ENCODE results near the gene ONECUT3. TPM values are rescaled to one million over a fixed set of nuclear protein-coding genes. Genes with fewer than 3 reads are reported as not detected.

ONECUT3 gene
- total RNA-seq, 6 experiments from 2014 or later, result not detected

- H3K27me3 ChIP-seq, result peaks cover 4 to 60% of the 10 kb centered on the region in 2 donors
- H3K4me1 ChIP-seq, result peaks cover 0 to 14% (median 0%) of the 10 kb centered on the region in 4 donors
- ATAC-seq, result no peak
- no peaks in the 10 kb centered on the region for H3K36me3 ChIP-seq
- H3K27ac ChIP-seq, result no peak overlapping the region
- no peaks in the 10 kb centered on the region for H3K9me3 ChIP-seq
- TF ChIP-seq CTCF (IDR thresholded peaks at IDR 0.05), result no peak
- no peak for TF ChIP-seq POLR2A (IDR thresholded peaks at IDR 0.05)
- DNase-seq, result no peak
- no peak overlapping the region for H3K4me3 ChIP-seq
- WGBS (ENCODE audit: insufficient coverage, low coverage, low lambda C conversion rate, missing lambda C conversion rate), result 0% methylated on average over 7 of the region's 14 CpGs
- intact Hi-C loops (cut with DNase I), result no loop called here
These were observed 2.8 kb upstream of the ONECUT3 start for GRCh38 chr19:1750343-1751021.

- 4% methylated on average over 14 of the region's 16 CpGs for WGBS (ENCODE audit: insufficient coverage, low coverage, low lambda C conversion rate, missing lambda C conversion rate)
- no peaks in the 10 kb centered on the region for H3K36me3 ChIP-seq
- ATAC-seq (no peak), DNase-seq (no peak)
- no peaks in the 10 kb centered on the region for H3K9me3 ChIP-seq
- TF ChIP-seq POLR2A (IDR thresholded peaks at IDR 0.05) (no peak), CTCF (IDR thresholded peaks at IDR 0.05) (no peak)
- H3K4me1 ChIP-seq, result peaks cover 0 to 14% (median 0%) of the 10 kb centered on the region in 4 donors
- no peak overlapping the region for H3K4me3 ChIP-seq
- H3K27me3 ChIP-seq, result peaks cover 10 to 69% of the 10 kb centered on the region in 2 donors
- no peak overlapping the region for H3K27ac ChIP-seq
- intact Hi-C loops (cut with DNase I), result no loop called here
These were observed 1.8 kb upstream of the ONECUT3 start for GRCh38 chr19:1751367-1752008.

GRCh38 chr19:1752009-1752756 lies 1.1 kb upstream of the ONECUT3 start:
- Histone ChIP-seq H3K27ac (no peak overlapping the region), H3K4me3 (no peak overlapping the region), H3K4me1 (peaks cover 0 to 14% (median 0%) of the 10 kb centered on the region in 4 donors), H3K36me3 (no peaks in the 10 kb centered on the region), H3K9me3 (no peaks in the 10 kb centered on the region), H3K27me3 (peaks cover 5 to 66% of the 10 kb centered on the region in 2 donors)
- ATAC-seq (no peak), DNase-seq (no peak)
- 3% methylated on average over 13 of the region's 16 CpGs for WGBS (ENCODE audit: insufficient coverage, low coverage, low lambda C conversion rate, missing lambda C conversion rate)
- intact Hi-C loops (cut with DNase I), result no loop called here
- TF ChIP-seq POLR2A (IDR thresholded peaks at IDR 0.05) (no peak), CTCF (IDR thresholded peaks at IDR 0.05) (no peak)

- ATAC-seq, result no peak
These were observed 821 bp downstream of the ONECUT3 start for GRCh38 chr19:1754018-1754635.

More at GRCh38 chr19:1754018-1754635, 821 bp downstream of the ONECUT3 start:
- Histone ChIP-seq H3K27me3 (peaks cover 5 to 72% of the 10 kb centered on the region in 2 donors), H3K36me3 (no peaks in the 10 kb centered on the region), H3K4me3 (no peak overlapping the region), H3K9me3 (no peaks in the 10 kb centered on the region), H3K4me1 (peaks cover 0 to 14% (median 0%) of the 10 kb centered on the region in 4 donors), H3K27ac (no peak overlapping the region)
- no peak for DNase-seq
- intact Hi-C loops (cut with DNase I), result no loop called here
- TF ChIP-seq POLR2A (IDR thresholded peaks at IDR 0.05), result no peak
- TF ChIP-seq CTCF (IDR thresholded peaks at IDR 0.05), result no peak
- WGBS (ENCODE audit: insufficient coverage, low coverage, low lambda C conversion rate, missing lambda C conversion rate), result no CpG with 5 or more reads among the region's 105 CpGs
